CD4-positive, alpha-beta T cell treated with Interleukin-17A for 1 hour (primary cell): ENCODE results near the gene LAMA1.

Experiments used
- DNase-seq: peaks from one replicate; pipeline ENCODE4 v3.0.0-alpha.2; 2020

The LAMA1 gene

GRCh38 chr18:6979954-6980353 is 137.6 kb downstream of the LAMA1 start:
- DNase-seq: no peak

GRCh38 chr18:6976935-6977334 is 140.7 kb downstream of the LAMA1 start:
- no peak for DNase-seq

GRCh38 chr18:6975084-6975483 is 142.5 kb downstream of the LAMA1 start:
- no peak for DNase-seq

GRCh38 chr18:6971823-6972478 is 145.6 kb downstream of the LAMA1 start:
- DNase-seq: no peak

GRCh38 chr18:6963452-6964097 is 154.0 kb downstream of the LAMA1 start:
- DNase-seq: no peak

- DNase-seq: no peak
Observed at GRCh38 chr18:6962571-6963451, 154.8 kb downstream of the LAMA1 start.

- DNase-seq: no peak
Observed at GRCh38 chr18:6961331-6961730, 156.3 kb downstream of the LAMA1 start.

- no peak for DNase-seq
Observed at GRCh38 chr18:6960656-6961055, 156.9 kb downstream of the LAMA1 start.

- DNase-seq: no peak
Observed at GRCh38 chr18:6960124-6960523, 157.5 kb downstream of the LAMA1 start.

GRCh38 chr18:6959110-6959509 is 158.5 kb downstream of the LAMA1 start:
- no peak for DNase-seq

GRCh38 chr18:6956999-6957398 is 160.6 kb downstream of the LAMA1 start:
- no peak for DNase-seq

- DNase-seq: no peak
Observed at GRCh38 chr18:6956495-6956894, 161.1 kb downstream of the LAMA1 start.

- no peak for DNase-seq
Observed at GRCh38 chr18:6955304-6955703, 162.3 kb downstream of the LAMA1 start.

GRCh38 chr18:6954501-6954900 is 163.1 kb downstream of the LAMA1 start:
- DNase-seq: no peak

GRCh38 chr18:6951336-6952090 is 166.1 kb downstream of the LAMA1 start:
- no peak for DNase-seq

GRCh38 chr18:6950641-6951040 is 167.0 kb downstream of the LAMA1 start:
- DNase-seq: no peak

- no peak for DNase-seq
Observed at GRCh38 chr18:6949800-6950586, 167.6 kb downstream of the LAMA1 start.

GRCh38 chr18:6948281-6949055 is 169.1 kb downstream of the LAMA1 start:
- DNase-seq: no peak

- DNase-seq: no peak
Observed at GRCh38 chr18:6947338-6948030, 170.1 kb downstream of the LAMA1 start.

- DNase-seq: no peak
Observed at GRCh38 chr18:6943143-6943542, 174.5 kb downstream of the LAMA1 start.

- DNase-seq: no peak
Observed at GRCh38 chr18:6942742-6943141, 174.9 kb downstream of the LAMA1 start.
